H1 (cell line): ENCODE results near the gene EIF1AY.

Source experiments
- BACH1 ChIP-seq: IDR thresholded peaks from 2 replicates; pipeline ENCODE4 v1.6.1; 2012; ENCODE audit warnings: low read length, improper control_type of control experiment
- BRCA1 ChIP-seq: IDR thresholded peaks from 2 replicates; pipeline ENCODE4 v1.6.1; 2012; ENCODE audit warnings: low read depth, low read length, improper control_type of control experiment
- CHD7 ChIP-seq: fragments of 300-600 bp; sonication (generic); IDR thresholded peaks from 2 replicates; pipeline ENCODE4 v1.7.1; 2012; ENCODE audit warnings: low read length, moderate library complexity, mild to moderate bottlenecking, inconsistent platforms; ENCODE audit not compliant: insufficient replicate concordance
- EZH2 ChIP-seq: fragments of 200-600 bp; sonication (generic); IDR thresholded peaks from 2 replicates; pipeline ENCODE4 v1.7.1; 2012; ENCODE audit warnings: low read depth, mild to moderate bottlenecking, moderate library complexity, low read length, inconsistent platforms; ENCODE audit not compliant: severe bottlenecking
- HDAC2 ChIP-seq, 2 experiments: fragments of 300-600 bp in 1 of 2; sonication (generic) in 1 of 2; IDR thresholded peaks; 2 replicates each; pipeline ENCODE4 v1.6.1; 2011 to 2012; ENCODE audit warnings: low read depth in 2 of 2, low read length in 2 of 2, mild to moderate bottlenecking in 2 of 2, moderate library complexity in 2 of 2, borderline replicate concordance in 1 of 2, inconsistent platforms in 1 of 2
- JUND ChIP-seq: IDR thresholded peaks from 2 replicates; pipeline ENCODE4 v1.6.1; 2011; ENCODE audit warnings: mild to moderate bottlenecking, improper control_type of control experiment, low read length
- KDM1A ChIP-seq: fragments of 200-600, 300-600 bp; sonication (generic); IDR thresholded peaks from 2 replicates; pipeline ENCODE4 v1.7.1; 2016; ENCODE audit warnings: mild to moderate bottlenecking, low read length, borderline replicate concordance
- POLR2A ChIP-seq, 2 experiments: IDR thresholded peaks; 1 replicate in 1 of 2; 2 replicates in 1 of 2; pipeline ENCODE4 v1.6.1; 2011; ENCODE audit warnings: low read depth in 2 of 2, low read length in 2 of 2, mild to moderate bottlenecking in 2 of 2; ENCODE audit errors: control extremely low read depth in 1 of 2
- POLR2AphosphoS5 ChIP-seq: IDR thresholded peaks from 2 replicates; pipeline ENCODE4 v1.6.1; 2011; ENCODE audit warnings: low read depth, low read length
- SIN3A ChIP-seq, 2 experiments: IDR thresholded peaks in 1 of 2; conservative IDR thresholded peaks in 1 of 2; 2 replicates each; pipeline ENCODE4 v1.6.1; 2011 to 2012; ENCODE audit warnings: low read length in 2 of 2, improper control_type of control experiment in 1 of 2, low read depth in 1 of 2, mild to moderate bottlenecking in 1 of 2
- SUZ12 ChIP-seq: fragments of 200-600 bp; sonication (generic); IDR thresholded peaks from 2 replicates; pipeline ENCODE4 v1.6.1; 2012; ENCODE audit warnings: mild to moderate bottlenecking, inconsistent platforms, low read length, moderate library complexity, mixed read lengths
- ZNF274 ChIP-seq: IDR thresholded peaks from 2 replicates; pipeline ENCODE4 v1.7.0; 2012; ENCODE audit warnings: low read length, borderline replicate concordance; ENCODE audit errors: extremely low read depth
- TF ChIP-seq, protein P1 (sequence below), 3 experiments: IDR thresholded peaks; 1 replicate in 2 of 3; 2 replicates in 1 of 3; pipeline versions ENCODE4 v1.5.1 to v1.6.1; 2011; ENCODE audit warnings: low read length in 3 of 3, mild to moderate bottlenecking in 3 of 3, inconsistent platforms in 2 of 3, low read depth in 1 of 3, moderate library complexity in 1 of 3; ENCODE audit not compliant: insufficient read depth in 1 of 3; ENCODE audit errors: control extremely low read depth in 1 of 3
- TF ChIP-seq, protein P2 (sequence below): IDR thresholded peaks from 2 replicates; pipeline ENCODE4 v1.6.1; 2012; ENCODE audit warnings: low read length, inconsistent platforms

GRCh38 chrY:20575531-20576121, at the start of gene EIF1AY:
- TF ChIP-seq POLR2A (IDR thresholded peaks at IDR 0.05; ENCODE audit: control extremely low read depth in 1 of 2, low read depth in 2 of 2, low read length in 2 of 2): peak; percentile 77 to 92
- TF ChIP-seq KDM1A: no peak
- TF ChIP-seq BRCA1: no peak; the same call in 1 of the 2 replicates
- TF ChIP-seq SIN3A (conservative IDR thresholded peaks at IDR 0.05 in 1 of 2, IDR thresholded peaks at IDR 0.05 in 1 of 2; ENCODE audit: low read depth in 1 of 2, low read length in 2 of 2): no peak
- no peak for TF ChIP-seq CHD7
- no peak for TF ChIP-seq SUZ12
- no peak for TF ChIP-seq BACH1
- TF ChIP-seq, protein P1, sequence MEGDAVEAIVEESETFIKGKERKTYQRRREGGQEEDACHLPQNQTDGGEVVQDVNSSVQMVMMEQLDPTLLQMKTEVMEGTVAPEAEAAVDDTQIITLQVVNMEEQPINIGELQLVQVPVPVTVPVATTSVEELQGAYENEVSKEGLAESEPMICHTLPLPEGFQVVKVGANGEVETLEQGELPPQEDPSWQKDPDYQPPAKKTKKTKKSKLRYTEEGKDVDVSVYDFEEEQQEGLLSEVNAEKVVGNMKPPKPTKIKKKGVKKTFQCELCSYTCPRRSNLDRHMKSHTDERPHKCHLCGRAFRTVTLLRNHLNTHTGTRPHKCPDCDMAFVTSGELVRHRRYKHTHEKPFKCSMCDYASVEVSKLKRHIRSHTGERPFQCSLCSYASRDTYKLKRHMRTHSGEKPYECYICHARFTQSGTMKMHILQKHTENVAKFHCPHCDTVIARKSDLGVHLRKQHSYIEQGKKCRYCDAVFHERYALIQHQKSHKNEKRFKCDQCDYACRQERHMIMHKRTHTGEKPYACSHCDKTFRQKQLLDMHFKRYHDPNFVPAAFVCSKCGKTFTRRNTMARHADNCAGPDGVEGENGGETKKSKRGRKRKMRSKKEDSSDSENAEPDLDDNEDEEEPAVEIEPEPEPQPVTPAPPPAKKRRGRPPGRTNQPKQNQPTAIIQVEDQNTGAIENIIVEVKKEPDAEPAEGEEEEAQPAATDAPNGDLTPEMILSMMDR (IDR thresholded peaks at IDR 0.05; ENCODE audit: control extremely low read depth in 1 of 3, insufficient read depth in 1 of 3, low read depth in 1 of 3, low read length in 3 of 3): no peak
- no peak for TF ChIP-seq EZH2
- TF ChIP-seq POLR2AphosphoS5: peak; percentile 72
- TF ChIP-seq, protein P2, sequence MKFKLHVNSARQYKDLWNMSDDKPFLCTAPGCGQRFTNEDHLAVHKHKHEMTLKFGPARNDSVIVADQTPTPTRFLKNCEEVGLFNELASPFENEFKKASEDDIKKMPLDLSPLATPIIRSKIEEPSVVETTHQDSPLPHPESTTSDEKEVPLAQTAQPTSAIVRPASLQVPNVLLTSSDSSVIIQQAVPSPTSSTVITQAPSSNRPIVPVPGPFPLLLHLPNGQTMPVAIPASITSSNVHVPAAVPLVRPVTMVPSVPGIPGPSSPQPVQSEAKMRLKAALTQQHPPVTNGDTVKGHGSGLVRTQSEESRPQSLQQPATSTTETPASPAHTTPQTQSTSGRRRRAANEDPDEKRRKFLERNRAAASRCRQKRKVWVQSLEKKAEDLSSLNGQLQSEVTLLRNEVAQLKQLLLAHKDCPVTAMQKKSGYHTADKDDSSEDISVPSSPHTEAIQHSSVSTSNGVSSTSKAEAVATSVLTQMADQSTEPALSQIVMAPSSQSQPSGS: no peak
- no peak for TF ChIP-seq JUND
- no peak for TF ChIP-seq ZNF274
- no peak for TF ChIP-seq HDAC2 (IDR thresholded peaks at IDR 0.05; ENCODE audit: borderline replicate concordance in 1 of 2, low read depth in 2 of 2, low read length in 2 of 2)
